ENCODE data around the gene TACR2.
A peak's percentile ranks its signal among the peaks of the same experiment; 100 is the strongest.

The TACR2 gene

GRCh38 chr10:69416695-69417094, at the start of gene TACR2:
Gene TACR2, minus strand, starts transcription at chr10:69416918. Its CDS starts 595 bp downstream, at chr10:69416323.
- no peak for DNase-seq

- no peak for DNase-seq
Observed at GRCh38 chr10:69466158-69466490, 49.4 kb upstream of the TACR2 start.

- no peak for DNase-seq
Observed at GRCh38 chr10:69465457-69466157, 48.9 kb upstream of the TACR2 start.

GRCh38 chr10:69464801-69465401, 48.2 kb upstream of the TACR2 start:
- DNase-seq: no peak

- no peak for DNase-seq
Observed at GRCh38 chr10:69464401-69464800, 47.7 kb upstream of the TACR2 start.

- DNase-seq: no peak
Observed at GRCh38 chr10:69463886-69464285, 47.2 kb upstream of the TACR2 start.

GRCh38 chr10:69461243-69462025, 44.7 kb upstream of the TACR2 start:
- DNase-seq: no peak

GRCh38 chr10:69460576-69461242, 44.0 kb upstream of the TACR2 start:
- no peak for DNase-seq

- no peak for DNase-seq
Observed at GRCh38 chr10:69459893-69460575, 43.3 kb upstream of the TACR2 start.

GRCh38 chr10:69459101-69459790, 42.5 kb upstream of the TACR2 start:
- no peak for DNase-seq

GRCh38 chr10:69458430-69459100, 41.8 kb upstream of the TACR2 start:
- DNase-seq: no peak

- DNase-seq: no peak
Observed at GRCh38 chr10:69457771-69458237, 41.1 kb upstream of the TACR2 start.

- no peak for DNase-seq
Observed at GRCh38 chr10:69456880-69457693, 40.4 kb upstream of the TACR2 start.

GRCh38 chr10:69455006-69455763, 38.5 kb upstream of the TACR2 start:
- no peak for DNase-seq

GRCh38 chr10:69453795-69454194, 37.1 kb upstream of the TACR2 start:
- no peak for DNase-seq

GRCh38 chr10:69452676-69453415, 36.1 kb upstream of the TACR2 start:
- DNase-seq: no peak

GRCh38 chr10:69451784-69452251, 35.1 kb upstream of the TACR2 start:
- DNase-seq: no peak

GRCh38 chr10:69451209-69451783, 34.6 kb upstream of the TACR2 start, which contains the start of gene TSPAN15:
Gene TSPAN15, plus strand, starts transcription at chr10:69451465. Its CDS starts 130 bp downstream, at chr10:69451595.
- peak; percentile 70 for DNase-seq

All from activated gamma-delta T cell treated with Interleukin-2 at 50 U/mL for 16 hours (primary cell).